Stimulated activated CD8-positive, alpha-beta memory T cell treated with anti-CD3 and anti-CD28 coated beads, Interleukin-15, amount 100 ng/mL, for 24 hours (primary cell): Measurements from ENCODE around the gene UVRAG.
"Not testable (repeated sequence)": the region's sequence is repeated elsewhere in the genome, so short reads cannot be mapped to it uniquely, and the experiment has no call there.

Experiments
- DNase-seq: peaks from one replicate; pipeline ENCODE4 v3.0.0-alpha.2; 2020; ENCODE audit warnings: low read depth

The UVRAG gene

DNA sequence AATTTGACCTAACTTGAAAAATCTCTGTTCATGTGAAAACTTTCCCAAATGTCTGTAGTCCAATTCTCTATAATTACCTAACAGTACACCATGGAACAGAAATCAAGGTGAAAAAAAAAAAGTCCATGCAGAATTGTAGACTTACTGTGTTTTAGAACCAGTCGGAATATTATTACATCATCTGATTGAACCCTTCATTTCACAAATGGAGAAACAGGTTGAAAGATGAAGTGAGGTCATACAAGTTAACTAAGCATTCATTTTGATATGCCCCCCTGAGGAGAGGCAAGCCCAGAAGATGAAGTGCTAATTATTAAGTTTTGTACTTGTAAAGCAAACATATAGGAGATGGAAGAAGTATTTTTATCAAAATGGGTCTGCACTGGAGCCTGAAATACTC is 211.9 kb downstream of the UVRAG start:
- DNase-seq: no peak

DNA sequence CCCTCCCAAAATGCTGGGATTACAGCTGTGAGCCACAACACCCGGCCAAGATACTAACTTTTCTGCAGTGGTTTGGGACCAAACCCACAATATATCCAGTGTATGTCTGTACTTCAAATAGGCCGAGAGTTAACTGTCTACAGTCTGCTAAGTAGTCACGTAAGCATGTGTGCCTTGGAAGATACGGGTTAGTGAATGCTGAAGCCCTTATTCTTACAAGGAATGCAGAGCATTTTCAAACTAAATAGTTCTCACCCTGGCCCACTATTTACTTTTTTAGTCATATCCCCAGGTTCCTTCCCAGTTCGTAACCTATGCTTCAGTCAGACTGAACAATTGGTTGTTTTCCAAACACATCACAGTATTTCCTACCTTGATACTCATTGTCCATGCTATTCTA is 215.3 kb downstream of the UVRAG start:
- DNase-seq: no peak

DNA sequence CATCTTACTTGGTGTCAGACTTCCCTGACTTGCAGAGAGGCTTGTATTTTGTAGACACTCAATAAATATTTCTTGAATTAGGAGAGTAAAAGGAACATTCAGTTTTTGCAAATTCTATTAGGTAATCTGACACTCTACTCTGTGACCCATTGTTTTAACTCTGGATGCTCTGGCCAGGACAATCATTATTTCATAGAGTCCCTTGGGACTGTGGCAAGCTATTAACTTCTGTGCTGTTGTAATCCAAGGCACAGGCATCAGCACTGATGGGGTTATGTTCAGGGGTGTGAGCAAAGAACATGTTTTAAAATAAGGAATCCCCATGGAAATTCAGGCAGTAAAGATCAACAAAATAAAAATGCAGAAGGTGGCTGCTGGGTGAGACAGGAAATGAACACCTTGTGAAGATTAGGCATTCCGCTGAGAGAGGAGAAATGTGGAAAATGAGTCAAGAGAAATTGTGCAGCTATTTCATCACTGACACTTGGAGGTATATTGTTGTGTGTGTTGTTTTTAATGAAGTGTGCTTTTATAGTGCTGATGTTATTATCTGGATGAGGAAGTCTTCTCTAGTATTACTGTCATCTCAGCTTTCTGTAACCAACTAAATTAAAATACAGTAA is 216.1 kb downstream of the UVRAG start:
- DNase-seq: no peak

DNA sequence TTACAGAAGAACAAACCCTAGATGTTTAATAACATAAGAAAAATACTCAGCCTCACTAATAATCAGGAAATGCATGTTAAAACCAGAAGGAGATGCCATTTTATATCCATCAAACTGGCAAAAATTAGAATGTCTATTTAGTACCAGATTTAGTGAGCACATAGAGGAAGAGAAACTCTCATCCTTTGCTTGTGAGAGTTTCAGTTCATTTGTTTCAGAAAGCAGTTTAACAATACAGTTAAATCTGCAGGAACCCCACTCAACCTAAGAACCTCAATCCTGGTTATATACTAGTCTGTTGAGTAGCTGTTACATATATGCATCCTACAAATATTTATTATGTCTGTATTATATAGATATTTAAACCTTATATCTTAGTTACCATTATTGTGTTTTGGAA is 218.7 kb downstream of the UVRAG start:
- no peak for DNase-seq

DNA sequence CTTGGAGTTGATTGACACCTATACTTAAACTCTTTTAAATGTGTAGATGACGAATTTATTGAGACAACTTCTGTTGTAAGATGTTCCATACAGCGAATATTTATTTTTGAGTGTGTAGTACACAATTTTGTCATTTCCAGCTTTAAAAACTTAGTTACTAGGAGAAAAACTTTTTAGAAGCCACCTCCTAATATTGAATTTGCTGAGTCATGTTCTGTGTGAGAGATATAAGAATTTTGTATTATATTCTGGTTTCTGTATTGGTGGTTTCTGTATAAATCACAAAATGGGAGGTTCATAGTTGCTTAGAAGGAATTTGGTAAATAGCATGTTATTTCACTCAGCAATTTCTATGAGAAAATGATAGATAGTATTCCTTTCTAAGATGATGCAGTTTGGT is 220.0 kb downstream of the UVRAG start:
- DNase-seq: no peak

DNA sequence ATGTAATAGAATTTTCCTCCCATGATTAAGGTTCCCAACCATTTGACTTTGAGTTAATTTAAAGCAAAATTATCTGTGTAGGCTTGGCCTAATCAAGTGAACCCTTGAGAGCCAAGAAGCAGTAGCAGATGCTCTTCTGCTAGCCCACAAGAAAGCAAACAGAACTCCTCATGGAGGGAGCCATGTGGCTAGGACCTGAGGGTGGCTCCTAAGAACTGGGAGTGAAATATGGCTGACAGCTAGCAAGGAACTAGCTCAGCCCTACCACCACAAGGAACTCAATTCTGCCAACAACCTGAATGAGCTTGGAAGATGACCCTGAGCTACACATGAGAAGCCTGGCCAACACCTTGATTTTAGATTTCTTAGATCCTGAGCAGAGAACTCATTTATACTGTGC is 223.6 kb downstream of the UVRAG start:
- no peak for DNase-seq

DNA sequence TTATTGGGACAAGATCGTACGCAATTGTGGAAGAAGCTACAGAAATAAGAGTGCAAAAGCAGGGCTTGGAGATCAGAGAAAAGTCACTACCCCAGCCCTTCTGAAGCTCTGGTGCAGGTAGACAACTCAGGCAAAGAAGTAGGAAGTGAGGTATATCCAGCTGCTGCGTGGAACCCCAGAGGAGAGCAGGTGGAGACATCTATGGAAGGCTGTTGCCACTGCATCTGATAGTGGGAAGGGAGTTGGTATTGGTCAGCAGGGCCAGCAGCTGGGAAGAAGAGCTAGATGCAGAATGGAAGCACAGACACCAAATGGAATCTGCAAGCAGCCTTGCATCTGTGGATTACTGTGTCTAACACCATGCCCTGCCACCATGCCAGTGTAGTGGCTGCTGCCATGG is 226.2 kb downstream of the UVRAG start:
- no peak for DNase-seq

DNA sequence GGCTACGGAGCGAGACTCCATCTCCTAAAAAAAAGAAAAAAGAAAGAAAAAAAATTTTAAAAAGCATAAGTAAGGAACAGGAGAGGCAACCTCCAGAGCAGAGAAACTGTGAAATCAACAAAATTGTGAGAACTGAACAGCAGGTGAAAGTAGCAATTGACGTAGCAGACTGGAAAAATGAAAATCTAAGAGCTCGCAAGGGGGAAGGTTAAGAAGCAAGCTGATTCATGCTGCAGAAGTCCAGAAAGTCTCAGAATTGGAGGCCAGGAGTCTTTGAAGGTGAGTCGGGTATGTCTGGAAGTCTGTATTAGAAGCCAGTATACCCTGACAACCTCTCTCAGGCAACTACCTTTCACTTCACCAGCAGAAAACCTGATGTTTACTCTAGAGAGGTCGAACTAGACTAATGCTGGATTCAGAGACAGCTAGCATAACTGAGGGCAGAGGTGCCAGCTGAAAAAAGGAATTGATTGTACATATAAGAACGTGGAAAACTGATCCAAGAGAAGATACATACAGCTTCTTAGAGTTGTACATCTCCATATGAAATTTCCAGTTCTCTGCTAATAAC is 229.8 kb downstream of the UVRAG start:
- DNase-seq: no peak

DNA sequence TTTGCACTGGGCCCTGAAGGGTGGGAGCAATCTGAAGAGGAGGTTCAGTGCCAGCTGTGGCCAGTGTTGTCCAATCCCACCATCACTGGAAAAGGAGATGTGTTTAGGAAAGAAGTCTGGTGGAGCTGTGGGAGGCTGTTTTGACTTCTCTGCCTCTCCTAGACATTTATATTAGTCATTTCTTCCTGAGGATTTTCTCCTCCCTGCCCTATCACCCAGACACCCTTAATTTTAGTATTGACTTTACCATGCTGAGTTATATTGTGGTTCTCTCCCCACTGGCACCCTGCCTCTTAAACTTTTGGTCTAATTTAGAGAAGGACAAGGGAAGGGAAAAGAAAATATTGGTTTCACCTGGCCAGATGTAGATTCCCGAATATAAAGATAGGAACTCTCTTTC is 232.2 kb downstream of the UVRAG start:
- no peak for DNase-seq

DNA sequence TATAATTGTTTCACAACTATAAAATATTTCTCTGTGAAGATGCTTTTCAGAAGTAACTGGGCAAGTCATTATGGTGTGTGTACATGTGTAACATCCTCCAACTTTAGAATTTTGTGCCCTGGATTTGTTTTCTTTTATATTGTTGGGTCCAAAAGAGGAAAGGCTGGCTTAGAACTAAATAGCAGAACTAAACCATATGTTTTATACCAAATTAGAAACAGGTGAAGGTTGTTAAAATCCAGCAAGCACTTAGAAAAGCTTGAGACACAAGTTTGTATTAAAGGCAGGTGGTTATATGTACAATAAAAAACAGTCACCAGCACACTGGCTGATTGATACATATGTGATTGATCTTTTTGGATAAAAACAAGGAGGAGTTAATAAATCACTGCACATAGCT is 232.8 kb downstream of the UVRAG start:
- DNase-seq: no peak

DNA sequence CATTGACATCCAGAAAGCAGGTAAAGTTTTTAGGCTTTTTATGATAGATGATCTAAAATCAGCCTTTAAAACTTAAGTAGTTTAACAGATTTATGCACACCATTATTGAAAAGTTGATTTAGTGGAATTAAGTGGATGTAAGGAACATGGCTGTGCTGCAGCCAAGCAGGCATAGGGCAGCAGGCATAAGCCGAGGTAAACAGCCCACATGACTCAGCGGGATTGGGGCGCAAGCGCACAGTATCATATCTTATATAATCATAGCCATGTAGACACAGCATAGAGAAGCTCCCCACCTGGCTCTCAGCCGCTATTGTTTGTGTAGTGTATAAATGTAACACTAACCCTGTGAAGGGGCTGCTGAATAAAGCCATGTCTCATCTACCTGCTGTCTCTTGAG is 233.8 kb downstream of the UVRAG start:
- DNase-seq: no peak

DNA sequence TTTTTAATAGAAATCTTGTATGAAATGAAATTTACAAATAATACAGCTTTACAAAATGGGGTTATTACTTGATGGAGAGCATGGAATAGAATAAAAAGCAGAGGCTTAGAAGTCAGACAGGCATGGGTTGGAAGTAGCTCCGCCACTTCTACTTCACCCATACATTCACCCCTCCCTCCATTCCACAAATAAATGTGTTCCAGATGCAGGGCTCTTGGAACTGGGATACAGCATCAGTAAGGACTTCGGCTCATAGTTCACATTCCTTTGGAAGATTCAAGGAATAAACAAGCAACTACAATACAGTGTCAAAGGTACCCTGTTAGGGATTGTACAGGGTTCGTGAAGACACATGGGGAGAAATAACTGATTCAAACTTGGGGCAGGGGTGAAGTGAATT is 234.5 kb downstream of the UVRAG start:
- DNase-seq: no peak

DNA sequence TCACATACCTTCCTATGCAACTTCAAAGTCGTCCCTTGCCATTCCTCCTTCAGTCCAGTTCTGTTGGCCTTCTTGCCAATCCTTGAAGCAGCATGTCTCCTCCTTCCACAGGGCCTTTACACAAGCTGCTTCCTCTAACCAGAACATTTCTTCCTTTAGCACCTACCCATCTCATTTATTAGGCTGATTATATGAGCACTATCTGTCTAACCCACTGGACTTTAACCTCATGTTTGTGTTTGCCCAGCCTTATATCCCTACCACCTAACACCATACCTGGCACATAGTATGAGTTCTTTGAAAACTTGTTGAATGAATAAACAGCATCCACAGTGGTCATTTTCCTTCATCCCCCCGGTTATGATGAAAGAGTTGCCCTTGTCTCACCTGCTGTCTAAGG is 236.9 kb downstream of the UVRAG start:
- DNase-seq: no peak

DNA sequence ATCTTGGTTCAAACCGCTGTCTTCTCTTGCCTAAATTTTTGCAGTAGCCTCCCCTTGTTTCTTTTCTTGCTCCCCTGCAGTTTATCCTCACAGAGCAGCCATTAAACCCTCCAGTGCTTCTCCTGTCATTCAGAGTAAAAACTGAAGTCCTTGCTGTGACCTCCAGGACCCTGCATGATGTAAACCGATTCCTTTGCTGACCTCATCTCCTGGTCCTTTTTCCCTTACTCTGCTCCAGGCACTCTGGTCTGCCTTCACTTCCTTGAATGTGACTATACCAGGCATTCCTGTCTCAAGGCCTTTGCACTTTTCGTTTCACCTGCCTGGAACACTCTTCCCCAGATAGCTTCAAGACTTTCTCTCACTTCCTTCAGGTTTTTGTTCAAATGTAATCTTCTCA is 239.3 kb downstream of the UVRAG start:
- DNase-seq: no peak

DNA sequence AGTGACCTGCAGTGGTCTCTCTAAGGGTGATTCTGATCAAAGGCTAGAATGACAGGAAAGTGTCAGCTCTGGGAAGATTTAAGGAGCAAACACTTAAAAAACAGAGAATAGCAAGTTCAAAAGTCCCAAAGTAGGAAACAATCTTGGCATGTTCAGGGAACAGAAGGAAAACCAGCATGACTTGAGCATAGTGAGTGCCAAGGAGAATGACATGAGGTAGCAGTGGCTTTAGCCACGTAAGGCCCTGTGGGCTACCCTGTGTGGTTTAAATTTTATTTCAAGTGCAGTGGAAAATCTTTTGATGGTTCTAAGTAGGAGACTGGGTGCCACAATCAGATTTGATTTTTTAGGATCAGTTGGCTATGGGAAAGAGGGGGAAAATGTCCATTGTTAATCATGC is 241.9 kb downstream of the UVRAG start:
- DNase-seq: no peak

DNA sequence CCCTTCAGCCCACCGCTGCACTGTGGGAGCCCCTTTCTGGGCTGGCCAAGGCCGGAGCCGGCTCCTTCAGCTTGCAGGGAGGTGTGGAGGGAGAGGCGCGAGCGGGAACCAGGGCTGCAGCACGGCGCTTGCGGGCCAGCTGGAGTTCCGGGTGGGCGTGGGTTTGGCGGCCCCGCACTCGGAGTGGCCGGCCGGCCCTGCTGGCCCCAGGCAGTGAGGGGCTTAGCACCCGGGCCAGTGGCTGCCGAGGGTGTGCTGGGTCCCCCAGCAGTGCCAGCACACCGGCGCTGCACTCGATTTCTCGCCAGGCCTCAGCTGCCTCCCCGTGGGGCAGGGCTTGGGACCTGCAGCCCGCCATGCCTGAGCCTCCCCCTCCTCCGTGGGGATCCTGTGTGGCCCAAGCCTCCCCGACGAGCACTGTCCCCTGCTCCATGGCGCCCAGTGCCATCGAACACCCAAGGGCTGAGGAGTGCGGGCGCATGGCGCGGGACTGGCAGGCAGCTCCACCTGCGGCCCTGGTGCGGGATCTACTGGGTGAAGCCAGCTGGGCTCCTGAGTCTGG is 245.5 kb downstream of the UVRAG start:
- not testable (repeated sequence) for DNase-seq

DNA sequence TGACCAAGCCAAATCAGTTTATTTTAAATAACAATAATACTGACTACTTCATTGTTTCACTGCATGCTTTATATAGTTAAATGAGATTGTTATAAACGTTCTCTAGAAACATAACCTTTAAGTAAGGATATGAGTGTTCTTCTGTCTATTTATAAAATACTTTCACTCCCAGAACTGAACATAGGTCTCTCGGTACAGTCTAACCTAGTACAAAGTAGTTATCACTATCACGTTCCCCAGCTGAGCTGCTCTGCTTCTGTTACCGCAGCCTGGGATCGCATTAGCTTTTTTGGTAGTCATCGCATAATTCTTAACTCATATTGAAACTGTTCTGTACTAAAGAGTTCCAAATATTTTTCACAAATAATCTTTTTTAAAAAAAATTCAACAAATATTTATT is 247.7 kb downstream of the UVRAG start:
- DNase-seq: no peak

DNA sequence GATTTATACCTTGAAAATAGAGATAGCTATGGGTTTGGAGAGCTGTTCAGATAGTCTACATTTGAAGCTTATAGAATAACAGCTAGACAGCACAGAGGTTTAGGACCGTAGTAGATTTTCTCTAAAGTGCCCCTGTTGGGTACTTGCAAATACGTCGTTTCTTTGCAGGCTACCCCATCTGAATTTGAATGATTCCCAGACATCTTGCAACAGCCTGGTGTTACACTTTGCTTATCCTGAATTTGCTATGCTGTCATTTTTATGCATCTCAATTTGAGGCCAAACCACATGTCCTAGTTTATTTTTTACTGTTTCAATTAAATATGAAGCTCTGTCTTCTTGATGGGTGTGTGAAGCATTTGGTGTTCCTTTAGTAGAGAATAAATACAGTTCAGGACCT is 249.2 kb downstream of the UVRAG start:
- no peak for DNase-seq

DNA sequence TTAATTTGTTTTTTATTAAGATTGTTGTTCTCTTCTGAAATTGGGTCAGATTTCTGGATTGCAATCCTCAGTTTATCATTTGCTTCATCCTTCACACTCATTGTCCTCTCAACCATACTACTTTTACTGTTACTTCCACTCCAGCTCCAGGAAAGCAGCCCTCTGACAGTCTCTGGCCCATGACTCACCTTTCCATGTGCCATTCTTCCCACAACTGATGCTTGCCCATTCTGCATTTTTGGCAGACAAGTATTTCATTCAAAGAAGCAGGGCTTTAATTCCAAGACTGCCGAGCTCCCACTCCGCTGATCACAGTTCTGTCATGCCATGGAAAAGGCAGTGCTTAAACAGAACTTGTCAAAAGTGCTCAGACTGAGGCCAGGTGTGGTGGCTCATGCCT is 252.1 kb downstream of the UVRAG start:
- no peak for DNase-seq

DNA sequence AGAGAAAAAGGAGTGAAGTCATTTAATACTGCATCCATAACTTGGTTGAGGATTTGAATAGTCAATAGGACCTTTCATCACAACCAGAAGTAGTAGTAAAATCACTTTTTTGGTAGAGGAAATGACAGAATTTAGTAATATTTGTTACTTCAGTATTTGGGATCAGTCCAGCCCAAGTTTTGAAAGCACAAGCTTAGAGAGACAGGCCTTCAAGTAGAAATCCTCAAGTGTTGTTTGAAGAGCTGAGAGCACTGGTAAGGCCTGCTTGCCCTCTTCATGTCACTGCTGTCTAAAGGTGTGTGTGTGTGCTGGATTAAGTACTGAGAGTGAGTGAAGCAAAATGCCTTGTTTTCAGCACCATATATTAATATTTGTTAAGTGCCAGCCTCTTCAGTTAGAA is 254.0 kb downstream of the UVRAG start:
- no peak for DNase-seq

DNA sequence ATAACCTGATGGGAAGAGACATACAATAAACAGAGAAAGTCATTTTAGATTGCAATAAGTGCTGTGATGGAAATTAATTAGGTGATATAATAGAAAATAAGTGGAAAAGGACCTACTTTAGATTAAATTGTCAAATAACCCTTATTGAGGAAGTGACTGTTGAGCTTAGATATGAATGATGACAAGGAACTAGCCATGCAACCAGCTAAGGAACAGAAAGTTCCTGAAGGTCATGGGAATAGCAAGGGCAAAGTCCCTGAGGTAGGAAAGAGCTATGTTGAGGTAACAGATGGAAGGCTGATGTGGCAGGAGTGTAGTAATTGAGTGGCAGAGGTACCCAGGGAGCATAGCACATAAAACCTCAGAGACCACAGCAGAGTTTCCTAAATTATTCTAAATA is 256.1 kb downstream of the UVRAG start:
- no peak for DNase-seq

DNA sequence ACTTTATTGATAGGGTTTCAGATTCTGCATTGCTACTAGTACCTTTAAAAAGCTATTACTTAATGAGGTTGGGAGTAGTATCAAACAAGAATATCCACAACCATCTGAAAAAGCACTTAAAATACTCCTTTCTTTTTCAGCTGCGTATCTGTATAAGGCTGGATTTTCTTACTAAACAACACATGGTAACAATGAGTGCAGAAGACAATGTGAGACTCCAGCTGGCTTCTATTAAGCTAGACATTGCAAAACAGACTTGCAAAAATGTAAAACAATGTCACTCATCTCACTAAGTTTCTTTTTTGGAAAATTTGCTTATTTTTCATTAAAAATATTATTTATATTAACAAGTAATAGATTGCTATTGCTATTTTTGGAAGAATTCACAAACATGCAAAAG is 258.7 kb downstream of the UVRAG start:
- no peak for DNase-seq

DNA sequence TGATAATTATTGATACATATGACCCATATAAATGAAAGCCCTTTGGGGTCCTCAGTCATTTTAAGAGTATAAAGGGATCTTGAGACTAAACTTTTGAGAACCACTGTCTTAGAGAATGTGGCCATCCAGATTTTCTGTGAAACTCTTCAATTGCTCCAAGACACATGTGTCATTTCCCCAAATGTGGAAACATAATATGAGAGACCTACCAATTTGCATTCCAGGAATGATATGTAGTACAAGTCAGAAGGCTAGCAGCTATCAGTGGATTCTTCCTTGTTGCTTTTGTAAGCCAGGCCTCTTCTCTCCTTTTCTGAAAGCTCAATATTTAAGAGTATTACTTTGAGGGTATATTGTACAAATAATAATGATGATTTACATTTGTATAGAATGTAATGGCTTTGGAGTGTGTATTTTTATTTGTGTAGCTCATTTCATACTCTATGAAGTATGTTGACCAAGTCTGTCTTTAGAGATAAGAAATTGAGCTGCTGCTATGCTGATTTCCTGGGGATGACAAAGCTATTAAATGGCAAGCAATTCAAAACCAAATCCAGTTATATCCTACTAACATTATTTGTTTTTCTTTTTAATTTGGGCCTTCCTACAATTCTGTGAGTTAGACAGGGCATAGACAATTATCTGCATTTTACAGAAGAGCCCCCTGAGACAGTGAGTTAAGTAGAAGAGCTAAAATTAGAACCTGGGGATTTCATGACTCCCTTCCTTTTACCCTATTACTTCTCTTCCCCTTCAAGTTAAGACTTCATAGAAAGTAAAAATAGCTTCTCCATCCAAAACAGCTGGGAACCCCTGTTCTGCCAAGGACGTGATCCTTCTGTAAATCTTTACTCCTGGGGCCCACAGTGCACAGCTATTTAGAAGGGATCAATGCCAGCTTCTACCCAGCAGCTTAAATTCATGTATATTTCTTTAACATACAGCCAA is 259.4 kb downstream of the UVRAG start:
- no peak for DNase-seq
